ENCODE measurements around the gene DLGAP1. TPM values are rescaled to one million over a fixed set of nuclear protein-coding genes. Genes with fewer than 3 reads are reported as not detected.
"Not testable (repeated sequence)": the region's sequence is repeated elsewhere in the genome, so short reads cannot be mapped to it uniquely, and the experiment has no call there.

DLGAP1 gene
- polyA plus RNA-seq, 4 donors, result 3.9 to 7.5 (median 5.2) TPM

- DNase-seq (ENCODE audit: low read depth in 4 of 4, low spot score in 3 of 4), result no peak
Observed at GRCh38 chr18:4293337-4293736, 161.8 kb downstream of the DLGAP1 start.

- DNase-seq (ENCODE audit: low read depth in 4 of 4, low spot score in 3 of 4), result no peak
Observed at GRCh38 chr18:4292696-4293095, 162.4 kb downstream of the DLGAP1 start.

DNA sequence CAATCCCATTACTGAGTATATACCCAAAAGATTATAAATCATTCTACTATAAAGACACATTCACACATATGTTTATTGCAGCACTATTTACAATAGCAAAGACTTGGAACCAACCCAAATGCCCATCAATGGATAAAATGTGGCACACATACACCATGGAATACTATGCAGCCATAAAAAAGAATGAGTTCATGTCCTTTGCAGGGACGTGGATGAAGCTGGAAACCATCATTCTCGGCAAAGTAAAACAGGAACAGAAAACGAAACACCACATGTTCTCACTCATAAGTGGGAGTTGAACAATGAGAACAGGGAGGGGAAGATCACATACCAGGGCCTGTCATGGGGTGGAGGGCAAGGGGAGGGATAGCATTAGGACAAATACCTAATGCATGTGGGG is 167.8 kb downstream of the DLGAP1 start:
- DNase-seq (ENCODE audit: low read depth in 4 of 4, low spot score in 3 of 4), result not testable (repeated sequence)

- no peak for DNase-seq (ENCODE audit: low read depth in 4 of 4, low spot score in 3 of 4)
Observed at GRCh38 chr18:4286256-4286655, 168.9 kb downstream of the DLGAP1 start.

DNA sequence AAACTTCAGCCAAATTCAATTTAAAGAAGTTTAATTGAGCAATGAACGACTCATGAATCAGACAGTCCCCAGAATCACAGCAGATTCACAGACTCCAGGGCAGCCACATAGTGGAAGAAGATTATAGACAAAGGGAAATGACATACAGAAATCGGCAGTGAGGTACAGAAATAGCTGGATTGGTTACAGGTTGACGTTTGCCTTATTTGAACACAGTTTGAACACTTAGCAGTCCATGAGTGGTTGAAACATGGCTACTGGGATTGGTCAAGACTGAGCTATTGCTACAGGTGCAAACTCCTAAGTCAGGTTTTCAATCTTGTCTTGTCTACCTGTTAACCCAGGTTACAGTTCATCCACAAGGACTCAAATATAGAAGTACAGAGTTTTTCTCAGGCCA is 169.6 kb downstream of the DLGAP1 start:
- DNase-seq (ENCODE audit: low read depth in 4 of 4, low spot score in 3 of 4), result no peak

DNA sequence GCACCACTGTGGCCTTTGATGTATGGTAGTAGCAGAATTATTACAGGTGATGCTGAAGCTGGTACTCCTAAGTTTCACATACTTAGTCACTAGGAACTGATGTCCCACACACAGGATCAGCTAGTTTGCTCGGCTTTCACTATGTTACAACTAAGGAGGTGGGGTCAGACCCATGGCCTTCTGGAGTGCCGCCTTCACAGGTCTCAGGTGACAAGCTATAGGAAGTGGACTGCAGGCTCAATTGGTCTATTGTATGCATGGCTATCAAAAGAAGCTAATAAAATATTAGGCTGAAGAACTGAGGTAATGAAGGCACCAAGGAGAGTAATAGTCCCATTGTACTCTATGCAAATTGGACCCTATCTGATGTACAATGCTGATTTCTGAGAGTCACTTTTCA is 170.6 kb downstream of the DLGAP1 start:
- no peak for DNase-seq (ENCODE audit: low read depth in 4 of 4, low spot score in 3 of 4)

- no peak for DNase-seq (ENCODE audit: low read depth in 4 of 4, low spot score in 3 of 4)
Observed at GRCh38 chr18:4283746-4284291, 171.3 kb downstream of the DLGAP1 start.

- DNase-seq (ENCODE audit: low read depth in 4 of 4, low spot score in 3 of 4), result no peak
Observed at GRCh38 chr18:4282954-4283353, 172.2 kb downstream of the DLGAP1 start.

DNA sequence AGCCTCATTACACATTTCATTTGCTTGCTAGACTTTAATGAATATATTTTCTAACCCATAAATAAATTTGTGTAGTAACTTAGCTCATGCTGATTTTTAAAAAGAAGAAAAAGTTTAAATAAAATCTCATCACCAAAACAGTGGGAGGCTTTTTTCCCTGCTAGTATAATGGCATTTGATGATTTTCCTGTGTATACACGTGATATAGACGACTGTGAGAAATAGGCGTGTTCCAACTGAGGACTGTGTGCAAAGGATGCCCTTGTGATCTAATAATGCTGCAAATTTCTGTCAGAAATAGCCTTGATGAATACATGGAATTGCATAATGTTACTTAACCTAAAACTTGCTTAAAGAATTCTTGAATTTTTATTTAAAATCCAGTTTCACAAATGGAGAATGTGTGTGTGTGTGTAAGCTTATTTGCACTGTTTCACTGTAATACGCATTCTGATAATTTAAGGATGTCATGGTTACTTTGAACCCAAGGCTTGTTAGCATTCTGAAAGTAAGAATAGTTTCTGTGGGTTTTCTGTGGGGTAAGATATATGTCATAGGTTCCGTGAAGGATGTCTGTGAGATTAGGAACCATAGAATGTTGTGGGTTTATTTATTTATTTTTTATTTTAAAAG is 178.0 kb downstream of the DLGAP1 start:
- DNase-seq (ENCODE audit: low read depth in 4 of 4, low spot score in 3 of 4), result no peak

DNA sequence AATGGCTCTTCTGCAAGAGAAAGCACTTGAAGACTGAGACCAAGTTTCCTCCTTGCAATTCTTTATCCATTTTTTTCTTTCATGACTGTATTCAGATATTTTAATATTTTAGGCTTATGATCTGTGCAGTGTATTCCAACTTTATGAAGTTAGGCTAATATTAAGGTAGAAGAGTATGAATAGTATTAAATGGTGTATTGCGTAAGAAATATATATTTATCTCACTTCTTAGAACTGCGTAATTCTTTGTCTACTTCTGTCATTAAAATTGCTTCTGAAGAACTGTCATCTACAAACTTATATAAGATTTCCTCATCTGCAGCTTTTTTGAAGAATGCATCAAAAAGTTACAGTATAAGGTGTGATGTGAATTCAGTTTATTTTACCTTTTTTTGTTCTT is 183.2 kb downstream of the DLGAP1 start:
- DNase-seq (ENCODE audit: low read depth in 4 of 4, low spot score in 3 of 4), result no peak

- DNase-seq (ENCODE audit: low read depth in 4 of 4, low spot score in 3 of 4), result no peak
Observed at GRCh38 chr18:4270988-4271387, 184.1 kb downstream of the DLGAP1 start.

- no peak for DNase-seq (ENCODE audit: low read depth in 4 of 4, low spot score in 3 of 4)
Observed at GRCh38 chr18:4270016-4270415, 185.1 kb downstream of the DLGAP1 start.

DNA sequence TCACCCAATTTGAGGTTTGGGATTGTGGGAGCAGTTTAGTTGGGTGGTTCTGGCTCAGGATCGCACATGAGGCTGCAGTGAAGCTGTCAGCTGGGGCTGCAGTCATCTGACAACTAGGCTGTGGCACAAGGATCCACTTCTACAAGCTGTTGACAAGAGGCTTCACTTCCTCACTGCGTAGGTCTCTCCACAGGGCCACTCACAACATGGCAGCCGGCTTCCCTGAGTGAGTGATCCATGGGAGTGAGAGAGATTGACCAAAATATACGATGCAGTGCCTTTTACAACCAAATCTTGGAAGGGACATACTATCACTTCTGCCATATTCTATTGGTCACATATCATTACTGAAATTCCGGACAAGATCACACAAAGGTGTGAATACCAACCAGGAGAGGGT is 187.5 kb downstream of the DLGAP1 start:
- no peak for DNase-seq (ENCODE audit: low read depth in 4 of 4, low spot score in 3 of 4)

GRCh38 chr18:4264347-4264791 is 190.7 kb downstream of the DLGAP1 start:
- no peak for DNase-seq (ENCODE audit: low read depth in 4 of 4, low spot score in 3 of 4)

DNA sequence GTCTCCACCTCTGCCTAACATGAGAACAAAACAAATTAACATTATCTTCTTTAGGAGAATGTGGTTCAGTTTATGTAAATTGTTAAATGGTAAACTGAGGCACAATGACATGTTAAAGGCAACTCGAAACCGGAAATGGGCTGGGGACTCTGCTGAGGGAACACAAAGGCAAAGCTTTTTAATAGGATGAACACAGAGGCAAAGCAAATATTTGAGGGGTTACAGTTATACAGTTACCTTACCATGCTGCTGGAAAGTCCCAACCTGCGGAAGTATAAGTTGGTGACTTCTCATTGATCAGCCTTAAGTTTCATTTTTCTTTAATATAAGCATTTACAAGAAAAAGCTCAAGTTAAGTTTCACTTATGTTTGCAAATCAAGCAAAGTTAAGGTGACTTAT is 195.0 kb downstream of the DLGAP1 start:
- DNase-seq (ENCODE audit: low read depth in 4 of 4, low spot score in 3 of 4), result no peak

DNA sequence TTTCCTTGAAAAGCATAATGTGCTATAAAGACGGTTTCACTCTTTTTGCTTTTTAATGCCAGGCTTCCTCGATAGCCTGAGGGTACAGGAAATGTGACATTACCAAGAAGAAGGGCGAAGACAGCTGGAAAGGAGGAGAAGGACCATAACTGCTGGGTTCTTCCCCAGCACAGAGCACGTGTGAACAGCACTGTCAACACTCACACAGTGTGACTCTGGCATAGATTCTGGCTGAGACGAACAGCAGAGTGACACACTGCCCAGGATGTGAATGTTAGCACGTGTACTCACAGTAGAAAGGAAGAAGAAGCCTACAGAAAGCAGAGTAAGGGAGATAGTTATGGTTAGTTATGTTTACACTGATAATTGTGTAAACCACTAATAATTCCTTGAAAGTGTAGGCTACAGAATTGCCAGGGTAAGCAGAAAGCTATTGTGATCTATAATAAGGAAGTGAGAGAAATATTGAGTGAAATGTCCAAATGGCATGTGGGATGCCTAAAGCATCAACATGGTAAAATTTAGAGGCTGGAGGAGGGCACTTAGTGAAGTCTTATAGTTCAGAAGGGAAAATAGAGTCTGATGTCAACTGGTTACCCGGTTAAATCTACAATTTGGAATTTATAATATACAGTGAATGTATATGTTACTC is 198.2 kb downstream of the DLGAP1 start:
- DNase-seq (ENCODE audit: low read depth in 4 of 4, low spot score in 3 of 4), result no peak

DNA sequence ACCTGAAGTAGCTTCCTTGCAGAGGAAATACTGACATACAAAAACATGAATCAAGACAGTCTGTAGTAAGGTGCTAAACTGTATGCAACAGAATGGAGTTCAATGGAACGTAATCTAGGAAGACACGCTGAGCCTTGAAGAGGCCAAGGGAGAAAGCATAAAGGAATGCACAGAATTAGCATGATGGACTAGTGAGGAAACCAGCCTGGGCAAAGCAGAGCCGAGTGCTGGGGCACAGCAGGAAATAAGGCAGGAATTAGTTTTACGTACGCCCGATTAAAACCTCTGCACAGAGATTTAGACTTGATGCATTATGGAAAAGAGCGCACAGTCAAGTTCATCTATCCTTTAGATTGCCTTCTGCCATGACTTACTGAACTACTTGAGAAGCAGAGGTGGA is 200.3 kb downstream of the DLGAP1 start:
- DNase-seq (ENCODE audit: low read depth in 4 of 4, low spot score in 3 of 4), result no peak

DNA sequence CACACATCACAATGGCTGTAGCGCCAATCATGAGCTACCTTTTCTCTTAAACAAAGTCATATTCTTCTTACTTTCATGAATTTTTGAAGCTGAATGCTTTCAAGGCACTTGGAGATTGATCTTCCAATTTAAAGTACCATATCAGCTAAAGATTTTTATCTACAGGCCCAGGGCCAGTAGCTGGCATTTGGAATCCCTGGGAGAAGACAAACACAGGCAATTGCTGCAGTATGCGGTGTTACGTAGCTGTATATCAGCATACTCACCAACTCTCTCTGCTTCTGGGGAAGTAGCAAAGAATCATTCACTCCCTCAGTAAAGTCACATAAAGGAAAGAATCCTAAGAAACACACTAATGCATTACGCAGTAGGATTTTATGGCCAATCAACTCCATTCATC is 202.3 kb downstream of the DLGAP1 start:
- DNase-seq (ENCODE audit: low read depth in 4 of 4, low spot score in 3 of 4), result no peak

- no peak for DNase-seq (ENCODE audit: low read depth in 4 of 4, low spot score in 3 of 4)
Observed at GRCh38 chr18:4251873-4252272, 203.2 kb downstream of the DLGAP1 start.

GRCh38 chr18:4251206-4251605 is 203.9 kb downstream of the DLGAP1 start:
- no peak for DNase-seq (ENCODE audit: low read depth in 4 of 4, low spot score in 3 of 4)

GRCh38 chr18:4250141-4250540 is 205.0 kb downstream of the DLGAP1 start:
- DNase-seq (ENCODE audit: low read depth in 4 of 4, low spot score in 3 of 4), result no peak

- no peak for DNase-seq (ENCODE audit: low read depth in 4 of 4, low spot score in 3 of 4)
Observed at GRCh38 chr18:4248686-4249085, 206.4 kb downstream of the DLGAP1 start.
